Measurements from ENCODE around the gene AKR7A3.
A peak's percentile ranks its signal among the peaks of the same experiment; 100 is the strongest.
"Not testable (repeated sequence)": the region's sequence is repeated elsewhere in the genome, so short reads cannot be mapped to it uniquely, and the experiment has no call there.

Gene AKR7A3

DNA sequence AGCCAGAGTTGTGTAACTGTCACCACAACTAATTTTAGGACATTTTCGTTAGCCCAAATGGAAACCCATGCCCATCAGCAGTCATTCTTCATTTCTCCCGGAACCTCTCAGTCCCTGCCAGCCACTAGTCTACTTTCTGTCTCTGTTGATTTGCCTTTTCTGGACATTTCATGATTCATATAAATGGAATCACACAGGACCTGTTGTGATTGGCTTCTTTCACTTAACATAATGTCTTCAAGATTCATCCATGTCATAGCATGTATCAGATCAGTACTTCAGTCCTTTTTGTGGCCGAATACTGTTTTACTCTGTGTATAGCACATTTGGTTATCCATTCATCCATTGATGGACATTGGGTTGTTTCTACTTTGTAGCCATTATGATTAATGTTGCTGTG lies 30.6 kb upstream of the AKR7A3 start:
- DNase-seq (ENCODE audit: low read depth, low spot score): no peak

DNA sequence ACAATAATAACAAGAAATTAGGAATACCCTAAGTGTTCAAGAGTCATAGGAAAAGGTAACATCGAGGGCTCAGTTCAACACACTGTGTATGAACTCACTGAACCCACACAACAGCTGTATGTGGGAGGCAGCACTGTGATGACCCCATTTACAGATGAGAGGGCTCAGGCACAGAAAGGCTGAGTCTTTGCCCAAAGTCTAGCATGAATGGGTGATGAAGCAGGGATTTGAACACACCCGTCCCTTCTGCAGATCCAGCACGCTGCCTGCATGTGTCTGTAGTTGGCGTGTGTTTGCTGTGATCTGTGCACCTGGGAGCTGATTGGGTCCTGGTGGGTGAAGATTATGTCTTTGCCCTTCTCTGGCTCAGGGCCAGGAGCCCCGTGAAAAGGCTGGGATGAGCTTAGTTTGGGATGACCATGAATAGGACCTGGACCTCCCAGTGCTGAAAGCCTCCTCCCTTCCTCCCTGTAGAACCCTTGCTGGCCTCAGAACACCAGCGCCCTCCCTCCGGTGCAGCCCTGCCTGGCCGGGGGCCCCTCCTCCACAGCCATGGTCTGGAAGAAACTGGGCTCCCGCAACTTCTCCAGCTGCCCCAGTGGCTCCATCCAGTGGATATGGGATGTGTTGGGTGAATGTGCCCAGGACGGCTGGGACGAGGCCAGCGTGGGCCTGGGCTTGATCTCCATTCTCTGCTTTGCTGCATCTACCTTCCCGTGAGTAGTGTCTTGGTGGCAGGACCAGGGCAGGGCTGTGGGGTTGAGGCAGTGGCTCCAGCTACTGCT lies 28.7 kb upstream of the AKR7A3 start:
- no peak for DNase-seq (ENCODE audit: low read depth, low spot score)

DNA sequence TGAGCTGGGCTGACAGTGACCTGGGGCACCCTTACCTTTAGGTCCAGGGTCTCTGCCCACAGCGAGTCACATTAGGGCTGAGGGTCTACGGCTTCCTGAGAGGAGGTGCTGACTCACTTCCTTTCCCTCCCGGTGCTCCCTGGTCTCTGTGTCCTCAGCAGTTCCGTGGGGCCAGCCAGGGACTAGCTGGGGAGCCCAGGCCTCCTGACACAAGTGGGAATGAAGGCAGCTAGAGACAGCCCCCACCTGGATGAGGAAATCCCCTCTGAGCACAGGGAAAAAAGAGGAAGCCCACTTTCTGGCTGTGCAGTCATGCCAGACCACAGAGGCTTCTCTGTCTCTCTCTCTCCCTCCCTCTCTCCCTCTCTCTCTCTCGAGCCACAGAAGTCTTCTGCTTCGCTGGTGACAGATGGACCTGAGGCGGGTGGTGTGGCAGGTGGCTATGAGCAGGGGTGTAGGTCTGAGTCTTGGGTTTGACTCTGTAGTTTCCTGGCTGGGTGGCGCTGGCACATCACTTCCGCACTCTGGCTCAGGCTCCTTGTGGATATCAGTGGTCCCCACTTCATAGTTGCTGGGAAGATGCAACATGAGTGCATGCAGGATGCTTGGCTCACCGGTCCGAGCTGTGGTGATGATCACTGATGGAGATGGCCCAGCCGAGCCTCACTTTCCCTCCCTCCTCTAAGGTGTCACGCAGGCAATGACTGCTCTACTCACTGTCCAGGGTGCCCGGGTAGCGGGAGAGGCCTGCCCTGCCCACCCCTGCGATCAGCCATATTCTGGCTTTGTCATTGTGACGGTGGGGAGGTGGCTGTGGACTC lies 27.0 kb upstream of the AKR7A3 start:
- DNase-seq (ENCODE audit: low read depth, low spot score): no peak

DNA sequence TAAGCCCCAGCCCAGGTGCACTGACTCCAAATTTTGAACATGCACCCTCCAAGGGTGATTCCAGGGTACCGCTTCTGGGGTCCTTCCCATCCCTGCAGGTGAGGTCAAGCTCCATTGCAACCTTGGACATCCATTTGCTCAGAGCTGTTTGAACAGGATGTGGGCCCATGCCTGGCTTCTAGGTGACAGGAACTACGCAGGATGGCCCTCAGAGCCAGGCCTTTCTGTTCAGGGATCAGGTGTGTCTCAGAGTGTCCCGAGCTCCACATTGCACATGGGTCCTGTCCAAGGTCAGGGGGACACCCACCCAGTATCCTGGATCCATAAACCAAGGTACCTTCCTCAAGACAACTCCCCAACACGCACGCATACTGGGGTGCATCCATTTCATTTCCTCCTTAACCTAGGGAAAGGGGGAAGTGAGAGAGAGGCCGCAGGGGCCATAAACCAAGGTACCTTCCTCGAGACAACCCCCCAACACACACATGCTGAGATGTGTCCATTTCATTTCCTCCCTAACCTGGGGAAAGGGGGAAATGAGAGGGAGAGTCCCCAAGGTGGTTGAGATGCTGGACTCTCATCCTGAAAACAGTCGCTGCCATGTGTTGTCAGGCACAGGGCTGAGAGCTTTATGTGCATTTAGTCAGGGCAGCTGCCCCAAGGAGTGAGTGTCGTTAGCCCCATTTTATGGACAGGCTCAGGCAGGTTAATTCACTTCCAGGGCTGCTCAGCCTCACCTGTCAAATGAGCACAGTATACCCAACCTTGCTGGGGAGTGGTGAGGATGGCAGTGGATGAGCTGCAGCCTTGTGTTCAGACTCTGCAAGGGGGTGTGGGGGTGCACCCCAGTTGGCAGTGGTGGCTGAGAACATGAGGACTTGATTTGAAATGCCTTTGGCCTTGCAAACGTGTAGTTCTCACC lies 25.7 kb upstream of the AKR7A3 start:
- DNase-seq (ENCODE audit: low read depth, low spot score): no peak

DNA sequence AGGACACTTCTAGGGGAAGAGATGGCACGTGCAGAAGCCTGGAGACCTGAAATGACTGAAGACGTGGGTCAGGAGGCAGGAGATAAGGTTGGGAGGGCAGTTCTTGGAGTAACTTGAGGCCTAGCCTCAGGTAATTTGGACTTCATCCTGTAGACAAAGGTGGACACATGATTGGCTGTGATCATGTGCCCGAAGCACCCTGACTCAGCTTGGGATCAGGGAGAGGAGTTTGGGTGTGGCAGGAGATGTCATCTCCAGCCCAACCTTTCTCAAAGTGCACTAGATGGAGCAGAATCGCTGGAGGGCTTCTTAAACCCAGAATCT lies 25.0 kb upstream of the AKR7A3 start:
- DNase-seq (ENCODE audit: low read depth, low spot score): no peak

DNA sequence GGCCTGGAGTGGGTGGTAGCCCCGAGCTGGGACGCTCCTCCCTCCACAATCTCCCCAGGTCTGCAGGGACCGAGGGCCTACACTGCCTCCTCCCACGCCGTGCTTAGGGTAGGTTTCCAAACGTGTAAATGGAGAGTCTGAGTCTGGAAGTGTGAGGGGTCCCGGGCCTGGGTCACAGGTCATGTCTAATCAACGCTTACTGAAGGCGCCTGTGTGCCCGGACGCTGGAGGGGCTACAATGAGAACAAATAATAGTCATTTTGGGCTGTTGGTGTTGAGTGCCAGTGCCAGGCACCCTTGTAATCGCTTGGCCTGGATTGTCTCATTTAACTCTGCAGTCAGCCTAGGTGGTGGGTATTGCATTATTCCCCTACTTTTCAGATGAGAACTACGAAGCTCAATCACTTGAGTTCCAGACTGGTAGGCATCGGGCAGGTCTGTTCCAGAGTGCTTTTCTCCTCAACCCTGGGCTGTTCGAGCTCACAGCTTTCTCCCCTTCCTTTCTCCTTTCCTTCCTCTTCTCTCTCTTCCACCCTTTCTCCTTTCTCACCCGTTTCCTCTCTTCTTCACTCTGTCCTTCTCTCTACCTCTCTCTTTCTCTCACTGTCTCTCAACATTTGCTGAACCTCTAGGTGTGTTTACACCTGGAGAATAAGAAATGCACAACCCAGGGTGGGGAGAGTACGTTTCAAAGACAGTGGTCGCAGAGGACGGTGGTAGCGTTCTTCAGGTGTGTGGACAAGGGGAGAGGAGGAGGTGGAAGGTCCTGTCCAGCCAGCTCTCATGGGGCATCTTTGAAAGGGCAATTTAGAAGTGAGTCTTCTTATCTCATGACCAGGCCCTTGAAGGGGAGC lies 24.4 kb upstream of the AKR7A3 start:
- no peak for DNase-seq (ENCODE audit: low read depth, low spot score)

DNA sequence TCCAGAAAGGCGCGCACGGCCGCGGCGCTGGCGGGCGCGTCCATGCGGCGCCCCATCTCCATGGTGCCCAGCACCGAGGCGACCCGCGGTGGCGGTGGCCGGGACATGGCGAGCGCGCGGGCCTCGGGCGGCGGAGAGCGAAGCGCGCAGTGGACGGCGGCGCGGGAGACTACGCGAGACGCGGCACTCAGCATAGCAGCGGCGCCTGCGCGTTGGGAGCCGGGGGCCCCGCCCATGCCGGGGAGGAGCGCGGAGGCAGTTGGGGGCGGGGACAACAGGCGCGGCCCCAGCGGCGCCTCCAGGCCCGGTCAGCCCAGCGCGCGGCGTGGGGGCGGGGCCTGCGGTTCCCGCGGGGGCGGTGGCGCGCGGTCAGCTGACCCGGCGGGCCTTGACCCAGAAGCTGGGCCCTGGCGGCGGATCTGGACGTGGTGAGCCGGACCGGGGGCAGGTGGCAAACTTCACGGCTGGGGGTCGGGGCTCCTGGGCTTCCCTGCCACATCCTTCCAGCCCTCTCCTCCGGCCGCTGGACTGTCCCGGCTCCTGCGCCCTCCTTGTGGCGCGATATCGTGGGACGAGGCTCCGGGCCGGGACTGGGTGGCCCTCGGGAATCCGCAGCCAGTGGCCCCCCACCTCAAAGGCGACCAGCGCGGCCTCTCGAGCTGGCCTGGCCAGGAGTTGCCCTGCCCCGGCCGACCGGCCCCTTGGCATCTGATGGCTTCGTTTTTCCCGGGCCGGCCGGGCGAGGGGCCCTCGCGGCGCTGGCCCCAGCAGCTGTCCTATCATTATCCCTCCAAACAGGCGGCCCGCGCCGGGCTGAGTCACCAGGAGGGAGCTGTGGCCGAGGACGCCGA lies 23.6 kb upstream of the AKR7A3 start, which contains the start of the genes AKR7A2 and SLC66A1:
AKR7A2 (minus strand) TSS at position 214 of the 851 bp plus-strand sequence; CDS start at position 194, 20 bp downstream.
SLC66A1 (plus strand) TSS at position 396 of the 851 bp plus-strand sequence. CDS start 5,352 bp downstream, outside the sequence.
- DNase-seq (ENCODE audit: low read depth, low spot score): peak; percentile 58

DNA sequence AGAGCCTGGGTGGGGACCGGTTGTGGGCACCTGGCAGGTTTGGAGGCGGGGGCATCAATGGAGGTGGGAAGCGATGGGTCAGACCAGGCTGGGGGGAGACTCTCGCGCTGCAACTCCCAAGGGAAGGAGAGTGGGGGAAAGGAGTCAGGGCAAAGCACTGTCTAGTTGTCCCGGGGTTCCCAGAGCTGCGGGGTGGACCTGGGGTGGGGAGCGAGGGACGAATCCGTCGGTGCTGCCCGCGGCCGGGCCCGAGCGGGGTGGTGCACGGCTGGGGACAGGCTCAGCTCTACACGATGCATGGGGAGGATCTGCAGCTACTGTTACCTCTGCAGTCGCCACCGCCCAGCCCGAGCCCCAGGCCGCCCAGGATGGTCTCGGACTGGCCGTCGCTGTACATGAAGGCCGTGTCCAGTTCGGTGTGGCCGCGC lies 22.9 kb upstream of the AKR7A3 start:
- DNase-seq (ENCODE audit: low read depth, low spot score): no peak

DNA sequence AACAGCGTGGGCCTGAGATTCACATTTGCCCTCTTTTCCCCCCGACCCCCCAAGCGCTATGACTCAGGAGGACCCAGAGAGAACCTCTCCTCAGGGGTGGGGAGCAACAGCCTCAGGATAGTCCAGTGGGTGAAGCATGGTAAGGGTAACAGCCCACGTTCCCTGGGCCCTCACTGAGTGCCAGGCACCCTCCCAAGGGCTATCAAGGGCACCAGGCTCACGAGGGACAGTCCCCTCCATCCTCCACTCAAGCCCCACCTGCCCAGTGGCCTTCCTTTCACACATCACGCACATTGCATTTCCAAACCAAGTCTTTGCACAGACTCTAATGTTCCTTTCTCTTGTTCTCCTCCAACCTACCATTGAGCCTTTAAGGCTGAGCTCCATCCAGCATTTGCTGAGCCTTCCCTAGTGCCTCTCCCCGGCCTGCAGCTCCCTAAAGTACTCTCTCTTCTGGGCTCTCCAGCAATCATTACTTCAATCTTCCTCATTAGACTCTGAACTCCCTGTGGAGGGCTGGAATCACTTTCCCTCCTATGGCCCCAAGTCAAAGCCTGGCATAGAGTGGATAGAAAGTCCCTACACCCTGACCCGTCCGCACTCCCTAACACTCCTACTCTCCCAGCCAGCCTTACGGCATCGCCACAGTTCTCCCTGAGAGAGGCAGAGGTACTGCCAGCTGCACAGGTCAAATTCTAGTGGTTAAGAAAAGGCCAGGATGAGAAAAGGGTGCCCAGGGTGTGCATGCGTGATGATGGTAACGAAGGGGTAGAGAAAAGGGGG lies 22.3 kb upstream of the AKR7A3 start:
- no peak for DNase-seq (ENCODE audit: low read depth, low spot score)

DNA sequence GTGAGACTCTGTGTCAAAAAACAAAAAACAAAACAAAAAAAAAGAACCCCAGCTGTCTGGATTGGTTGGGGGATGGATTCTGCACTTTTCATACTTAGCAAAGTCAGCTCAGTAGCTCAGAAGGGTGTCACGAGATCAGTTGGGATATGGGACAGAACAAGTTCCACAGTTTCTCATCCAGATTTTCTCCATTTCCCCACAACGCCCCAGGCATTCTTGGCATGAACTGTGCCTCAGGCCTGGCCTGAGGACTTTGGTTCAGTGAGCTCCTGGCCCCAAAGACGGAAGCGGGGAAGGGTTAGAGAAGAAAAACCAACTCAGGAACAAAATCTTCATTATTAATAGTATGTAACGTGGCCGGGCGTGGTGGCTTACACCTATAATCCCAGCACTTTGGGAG lies 21.5 kb upstream of the AKR7A3 start:
- DNase-seq (ENCODE audit: low read depth, low spot score): no peak

DNA sequence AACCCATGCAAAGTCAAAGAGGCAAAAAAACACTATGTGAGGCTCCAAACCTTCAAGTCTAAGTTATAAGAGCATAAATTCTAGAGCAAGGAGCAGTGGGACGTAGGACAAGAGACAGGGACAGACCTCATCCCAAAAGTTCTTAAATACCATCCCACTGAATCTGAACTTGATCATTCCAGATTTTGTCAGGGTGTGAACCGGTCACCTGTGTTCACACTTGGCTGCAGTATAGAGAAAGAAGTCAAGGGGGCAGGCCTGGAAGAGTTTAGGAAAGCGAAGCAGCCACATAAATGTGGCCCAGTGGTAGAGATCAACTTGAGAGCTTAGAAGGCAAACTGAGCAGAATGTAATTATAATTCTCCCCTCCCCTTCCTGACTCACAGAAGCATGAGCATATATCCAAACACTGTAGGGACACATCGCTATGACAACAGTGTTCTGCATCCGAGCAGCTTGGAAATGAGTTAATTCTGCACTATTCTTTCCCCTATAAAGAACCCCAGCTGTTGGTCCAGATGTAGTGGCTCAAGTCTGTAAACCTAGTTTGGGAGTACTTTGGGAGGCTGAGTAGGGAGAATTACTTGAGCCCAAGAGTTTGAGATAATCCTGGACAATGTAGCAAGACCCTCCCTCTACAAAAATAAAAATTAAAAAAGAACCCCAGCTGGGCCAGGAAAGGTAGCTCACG lies 20.7 kb upstream of the AKR7A3 start:
- DNase-seq (ENCODE audit: low read depth, low spot score): no peak

DNA sequence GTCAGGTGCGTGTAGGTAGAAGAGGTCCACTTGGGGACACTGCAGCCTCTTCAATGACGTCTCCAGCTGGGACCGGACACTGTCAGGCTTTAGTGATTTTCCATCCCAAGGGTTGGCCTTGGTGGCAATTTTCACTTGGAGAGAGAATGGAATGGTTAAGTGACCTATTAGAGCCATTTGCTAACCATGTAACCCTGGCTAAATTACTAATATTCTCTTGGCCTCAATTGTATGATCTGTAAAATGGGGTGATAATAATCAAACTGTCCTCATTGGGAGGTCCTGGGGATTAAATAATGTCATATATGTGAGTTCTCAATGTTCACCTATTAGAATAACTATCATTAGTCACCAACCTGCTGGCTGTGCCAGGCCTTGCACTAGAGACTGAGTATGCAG lies 19.9 kb upstream of the AKR7A3 start:
- DNase-seq (ENCODE audit: low read depth, low spot score): no peak

DNA sequence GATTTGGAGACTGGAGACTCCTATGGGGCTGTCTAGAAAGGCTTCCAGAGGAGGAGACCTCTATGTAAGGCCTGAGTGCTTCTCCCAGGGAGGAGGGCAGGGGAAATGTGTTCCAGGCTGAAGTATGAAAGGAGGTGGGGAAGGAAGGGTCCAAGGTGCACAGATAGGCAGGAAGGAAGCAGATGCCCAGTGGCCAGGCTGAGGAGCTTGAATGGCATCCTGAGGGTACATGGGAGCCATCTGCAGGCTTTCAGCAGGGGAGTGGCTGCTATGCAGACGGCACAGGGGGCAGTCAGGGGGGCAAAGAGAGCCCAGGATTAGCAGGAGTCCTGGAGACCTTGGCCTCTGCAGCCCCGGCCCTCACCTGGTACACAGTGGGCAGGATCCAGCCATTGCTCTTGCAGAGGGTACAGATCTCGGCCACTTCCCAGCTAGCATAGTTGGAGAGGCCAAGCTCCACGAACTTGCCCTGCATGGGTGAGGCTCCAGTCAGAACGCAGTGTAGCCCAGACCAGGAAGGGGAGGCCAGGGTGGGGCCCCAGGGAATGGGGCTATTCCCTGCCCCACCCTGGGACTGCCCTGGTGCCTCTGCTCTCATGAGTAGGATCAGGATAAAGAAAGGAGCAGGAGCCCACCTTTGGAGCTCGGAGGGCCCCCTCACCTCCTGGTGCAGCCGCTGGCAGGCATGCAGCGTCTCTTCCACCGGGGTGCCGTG lies 19.4 kb upstream of the AKR7A3 start:
- no peak for DNase-seq (ENCODE audit: low read depth, low spot score)

DNA sequence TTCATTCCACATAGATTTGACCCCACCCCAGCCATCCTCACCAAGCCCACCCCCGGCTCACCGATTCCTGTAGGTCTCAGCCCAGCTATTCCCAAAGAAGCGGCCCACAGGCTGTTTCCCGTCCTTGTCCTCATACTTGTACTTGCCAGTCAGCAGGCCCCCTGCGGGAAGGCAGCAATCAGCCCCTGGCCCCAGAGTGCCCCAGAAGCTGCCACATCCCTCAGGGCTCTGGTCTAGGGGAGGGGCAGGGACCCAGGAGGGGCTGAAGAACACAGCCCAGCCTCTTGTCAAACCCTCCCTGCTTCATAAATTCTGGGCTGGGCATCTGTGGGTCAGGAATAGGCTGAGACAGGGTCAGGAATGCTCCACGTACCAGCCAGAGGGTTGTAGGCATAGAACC lies 18.4 kb upstream of the AKR7A3 start:
- no peak for DNase-seq (ENCODE audit: low read depth, low spot score)

DNA sequence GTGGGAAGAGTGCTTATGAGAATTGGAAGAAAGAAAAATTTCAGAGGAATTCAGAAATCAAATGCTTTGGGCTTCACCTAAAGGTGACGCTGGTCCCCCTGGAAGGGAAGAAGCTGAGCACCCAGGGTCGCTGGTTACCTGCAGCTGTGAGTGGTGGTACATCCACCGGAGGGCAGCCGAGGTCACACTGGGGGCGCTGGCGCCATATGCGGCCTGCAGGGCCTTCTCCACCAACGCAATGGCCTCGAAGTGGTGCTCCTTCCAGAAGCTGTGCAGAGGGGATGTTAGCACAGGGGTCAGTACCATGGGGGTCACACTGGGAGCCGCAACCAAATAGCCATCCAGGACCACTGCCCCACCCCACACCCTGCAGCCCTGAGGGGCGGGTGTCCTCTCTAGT lies 17.3 kb upstream of the AKR7A3 start:
- DNase-seq (ENCODE audit: low read depth, low spot score): no peak

DNA sequence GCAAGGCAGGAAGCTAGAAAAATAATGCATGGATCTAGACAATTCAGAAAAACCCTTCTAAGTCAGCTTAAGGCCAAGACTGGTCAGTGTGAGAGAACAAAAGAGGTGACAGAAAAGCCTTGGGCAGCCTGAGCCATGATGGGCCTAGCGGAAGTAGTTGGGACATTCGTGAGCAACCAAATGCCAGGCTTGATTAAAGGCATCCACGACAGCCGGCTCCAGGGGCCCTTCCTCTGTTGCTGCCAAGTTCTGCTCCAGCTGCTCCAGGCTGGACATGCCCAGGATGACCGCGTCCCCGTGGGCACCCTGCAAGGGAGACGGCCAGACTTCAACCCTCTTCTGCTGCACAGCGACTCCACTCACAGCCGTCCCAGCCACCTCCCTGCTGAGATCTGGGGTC lies 15.5 kb upstream of the AKR7A3 start:
- not testable (repeated sequence) for DNase-seq (ENCODE audit: low read depth, low spot score)

DNA sequence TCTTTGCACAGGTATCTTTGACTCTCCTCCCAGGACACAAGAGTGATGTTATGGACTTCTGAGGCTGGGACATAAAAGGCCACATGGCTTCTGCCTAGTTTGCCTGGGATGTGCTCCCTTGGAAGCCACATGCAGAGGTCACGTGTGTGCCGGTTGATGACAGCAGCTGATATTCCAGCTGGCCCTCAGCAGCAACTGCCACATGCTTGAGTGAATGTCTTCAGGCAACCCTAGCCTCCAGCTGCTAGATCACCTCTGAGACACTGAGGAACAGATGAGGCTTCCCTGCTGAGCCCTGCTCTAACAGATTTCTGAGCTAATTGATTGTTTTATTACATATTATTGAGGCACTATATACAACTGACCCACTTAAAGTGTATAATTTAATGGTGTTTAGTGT lies 11.6 kb upstream of the AKR7A3 start:
- no peak for DNase-seq (ENCODE audit: low read depth, low spot score)

DNA sequence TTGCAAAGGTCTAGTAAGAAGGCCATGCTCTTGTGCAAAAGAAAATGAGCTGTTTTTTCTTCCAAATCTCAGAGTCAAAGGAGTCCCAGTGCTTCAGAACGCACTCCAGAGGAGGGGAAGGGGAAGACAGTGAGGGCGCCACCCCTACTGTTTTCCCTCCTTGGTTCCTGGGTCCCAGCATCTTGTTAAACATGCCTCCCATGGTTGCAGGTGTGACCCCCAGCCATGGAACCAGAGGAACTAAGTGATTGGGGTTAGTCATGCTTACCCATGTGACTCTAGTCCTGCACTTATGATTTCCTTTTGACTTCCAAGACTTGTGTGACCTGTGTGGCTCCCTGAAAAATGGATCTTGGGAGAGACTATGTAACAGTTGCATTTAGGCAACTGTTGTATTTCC lies 6.1 kb upstream of the AKR7A3 start:
- DNase-seq (ENCODE audit: low read depth, low spot score): no peak
